DMS53 treated with DMSO at 0.1 percent for 48 hours (cell line): Measurements from ENCODE around the gene HOXC6.
"Not testable (repeated sequence)": the region's sequence is repeated elsewhere in the genome, so short reads cannot be mapped to it uniquely, and the experiment has no call there.

ENCODE experiments used
- DNase-seq: peaks from one replicate; lab custom pipeline; 2025; ENCODE audit not compliant: unreplicated experiment; lab: John Stamatoyannopoulos, UW

The HOXC6 gene

DNA sequence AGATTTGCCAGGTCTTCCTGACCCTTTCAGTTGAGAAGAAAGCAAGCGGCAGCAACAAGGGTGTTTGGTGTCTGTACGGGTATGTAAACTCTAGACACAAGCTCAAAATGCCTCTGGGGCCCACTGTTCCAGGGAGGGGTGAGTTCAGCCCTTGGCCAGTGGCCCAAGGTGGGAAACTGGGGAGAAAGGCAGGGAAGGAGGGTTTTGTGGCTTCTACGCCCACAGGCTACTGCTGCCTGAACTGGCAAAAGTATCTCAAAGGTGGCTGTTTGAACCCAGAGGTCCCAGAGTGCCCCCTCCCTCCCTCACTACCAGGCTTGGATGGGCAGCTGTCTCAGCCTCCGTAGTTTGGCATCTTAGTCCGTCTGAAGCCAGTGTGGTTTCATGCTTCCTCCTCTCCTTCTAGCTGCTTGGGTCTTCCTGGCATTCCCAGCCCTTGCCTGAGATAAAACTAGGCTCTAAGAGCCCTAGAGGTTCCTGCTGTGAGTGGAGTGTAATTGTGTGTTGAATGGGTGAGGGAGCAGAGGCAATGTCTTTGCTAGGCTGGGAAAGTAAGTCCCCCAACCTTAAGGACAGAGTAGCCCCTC is 10.1 kb downstream of the HOXC6 start:
- DNase-seq = no peak

- no peak for DNase-seq
Observed at GRCh38 chr12:54038871-54039414, 10.7 kb downstream of the HOXC6 start.

GRCh38 chr12:54039417-54040147 is 11.3 kb downstream of the HOXC6 start:
- no peak for DNase-seq

GRCh38 chr12:54040148-54040494 is 11.9 kb downstream of the HOXC6 start:
- no peak for DNase-seq

- DNase-seq = no peak
Observed at GRCh38 chr12:54040648-54041047, 12.4 kb downstream of the HOXC6 start.

DNA sequence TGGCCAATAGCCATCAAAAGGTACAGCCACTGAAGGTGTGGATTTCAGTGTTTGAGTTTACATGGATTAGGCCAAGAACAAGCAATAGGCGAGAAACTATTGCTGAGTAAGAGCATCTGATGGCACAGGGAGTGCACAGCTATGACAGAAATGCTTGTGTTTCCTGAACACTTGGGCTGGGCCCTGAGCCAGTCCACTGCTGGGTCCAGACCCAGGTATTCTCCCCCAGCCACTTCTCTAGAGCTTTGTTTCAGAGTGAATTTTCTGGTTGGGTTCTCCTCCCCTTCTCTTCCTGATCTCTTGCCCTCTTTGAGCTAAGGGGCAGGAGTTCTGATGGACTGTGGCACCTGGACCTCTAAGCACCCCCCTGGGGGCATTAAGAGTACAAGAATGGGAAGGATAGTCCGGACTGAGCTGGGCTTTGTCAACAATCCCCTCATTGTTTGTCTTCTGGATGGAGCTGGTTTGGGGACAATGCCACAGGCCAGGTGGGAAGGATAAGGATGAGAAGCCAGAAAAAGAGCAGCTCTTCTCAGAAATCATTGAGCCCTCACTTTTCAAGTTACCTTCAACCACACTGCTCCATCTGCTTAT is 13.0 kb downstream of the HOXC6 start:
- DNase-seq = no peak

- DNase-seq = not testable (repeated sequence)
Observed at GRCh38 chr12:54042033-54042432, 13.8 kb downstream of the HOXC6 start.

DNA sequence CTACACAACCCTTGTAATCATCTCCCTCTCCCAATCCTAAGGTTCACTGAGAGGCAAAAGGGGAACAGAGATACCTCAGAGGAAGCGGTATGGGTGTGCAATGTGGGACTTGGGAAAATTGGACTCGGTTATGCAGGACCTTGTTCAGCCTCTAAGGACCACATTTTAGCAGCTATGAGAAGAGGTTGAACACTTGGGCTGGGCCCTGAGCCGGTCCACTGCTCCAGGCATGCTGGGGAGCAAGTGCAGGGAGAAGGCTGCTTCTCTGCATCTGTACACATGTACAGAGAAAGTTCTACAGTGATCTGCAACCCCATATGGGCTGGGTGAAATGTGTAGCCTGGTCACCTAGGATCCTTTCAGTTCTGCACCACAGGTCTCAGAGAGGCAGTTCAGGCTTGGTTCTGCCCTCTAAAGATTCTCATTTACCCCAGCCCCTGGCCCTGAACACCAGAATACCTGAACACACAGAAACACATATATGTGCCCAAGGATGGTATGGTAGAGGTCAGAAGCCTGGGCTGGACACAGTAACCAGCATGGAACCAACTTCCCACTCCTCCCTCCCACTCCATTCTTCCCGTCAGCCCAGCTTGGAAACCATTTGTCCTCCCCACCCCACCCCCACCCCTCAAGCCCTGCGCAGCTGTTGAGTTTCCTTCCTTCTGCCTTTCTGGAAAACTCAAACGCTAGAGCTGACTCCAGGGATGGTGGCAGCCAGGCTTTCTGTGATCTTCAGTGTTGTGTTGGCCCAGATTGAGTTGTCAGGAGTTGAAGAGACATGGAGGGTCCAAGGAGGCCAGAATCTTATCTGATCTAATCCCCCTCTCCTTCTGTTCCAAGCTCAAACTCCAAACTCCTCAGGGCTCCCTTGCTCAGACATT is 15.0 kb downstream of the HOXC6 start:
- no peak for DNase-seq

- DNase-seq = no peak
Observed at GRCh38 chr12:54044425-54045103, 16.3 kb downstream of the HOXC6 start.

- no peak for DNase-seq
Observed at GRCh38 chr12:54045401-54045800, 17.2 kb downstream of the HOXC6 start.

DNA sequence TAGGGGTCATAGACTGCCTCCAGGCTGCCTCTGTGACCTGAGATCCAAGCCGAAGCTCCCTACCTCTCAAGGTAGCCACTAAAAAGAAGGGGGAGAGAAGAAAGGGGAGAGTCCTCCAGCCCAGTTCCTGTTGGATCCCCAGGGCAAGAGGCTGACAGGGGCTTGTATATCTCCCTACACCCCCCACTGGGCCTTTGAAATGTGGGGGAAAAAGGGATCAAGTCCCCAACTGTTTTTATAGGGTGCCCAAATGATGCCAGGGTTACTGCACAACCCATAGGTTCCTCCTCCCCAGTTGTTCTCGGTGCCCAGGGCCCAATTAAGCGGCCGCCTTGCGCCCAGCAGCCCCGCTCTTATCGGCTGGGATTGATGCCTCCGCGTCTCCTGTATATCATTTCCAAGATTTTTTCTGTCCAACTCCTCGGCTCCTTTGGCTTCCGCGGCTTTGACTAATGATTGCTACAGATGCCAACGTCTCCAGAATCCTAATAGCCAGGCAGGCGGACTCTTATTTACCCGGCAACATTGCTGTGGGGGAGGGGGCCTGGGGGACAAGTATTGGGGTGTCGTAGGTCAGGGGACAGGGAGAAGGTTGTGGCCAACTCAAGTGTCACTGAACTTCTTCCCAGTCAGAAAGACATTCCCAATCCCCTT is 17.8 kb downstream of the HOXC6 start:
- no peak for DNase-seq

DNA sequence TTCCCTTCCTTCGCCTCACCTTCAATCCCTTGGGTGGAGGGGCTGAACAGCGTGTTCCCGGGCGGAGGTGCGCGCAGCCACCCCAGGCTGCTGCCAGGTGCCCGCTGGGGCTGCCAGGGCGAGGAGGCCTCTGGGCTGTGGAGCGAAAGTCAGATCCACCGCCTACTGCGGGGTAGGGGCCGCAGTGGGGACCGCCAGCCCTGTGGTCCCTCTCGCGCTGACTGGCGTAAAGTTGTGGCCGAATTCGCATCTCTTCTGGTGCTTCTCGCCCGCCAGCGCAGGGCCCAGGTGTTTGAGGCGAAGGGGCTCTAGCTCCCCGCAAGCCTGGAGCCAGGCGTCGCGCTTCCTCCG is 18.5 kb downstream of the HOXC6 start:
- DNase-seq = no peak

DNA sequence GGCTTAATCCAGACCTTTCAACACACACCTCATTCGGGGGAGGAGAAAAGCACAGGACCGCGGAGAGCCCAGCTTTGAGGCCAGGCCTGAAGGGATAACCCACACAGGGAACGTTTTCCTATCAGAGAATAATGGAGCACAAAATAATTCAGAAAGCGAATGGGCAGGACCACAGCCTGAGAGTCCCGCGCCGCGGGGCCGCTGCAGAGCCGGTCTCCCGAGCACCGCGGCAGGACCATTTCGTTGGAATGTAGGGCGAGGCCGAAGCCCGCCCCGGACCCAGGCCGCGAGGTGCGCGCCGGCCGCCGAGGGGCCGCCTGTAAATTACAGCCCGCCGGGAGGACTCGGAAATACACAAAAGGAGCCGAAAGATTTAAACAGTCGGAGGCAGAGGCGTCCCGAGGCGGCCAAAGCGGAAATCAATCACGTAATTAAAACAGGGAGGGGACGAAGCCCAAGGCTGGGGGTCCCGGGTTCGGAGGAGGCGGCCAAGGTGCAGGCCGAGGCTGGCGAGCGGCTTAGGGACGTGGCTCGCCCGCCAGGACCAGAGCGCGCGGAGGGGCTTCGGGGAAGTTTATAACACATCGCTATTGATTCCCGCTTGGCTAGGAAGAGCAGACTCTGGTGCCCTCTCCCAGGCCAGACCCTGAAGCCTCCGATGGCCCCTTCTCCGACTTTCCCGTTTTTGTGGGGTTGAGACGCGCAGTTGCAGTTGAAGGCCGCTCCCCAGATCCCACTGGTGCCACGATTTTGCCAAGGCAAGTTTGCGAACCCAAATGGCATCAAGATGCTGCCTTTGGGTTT is 19.1 kb downstream of the HOXC6 start:
- DNase-seq = no peak

- DNase-seq = no peak
Observed at GRCh38 chr12:54047964-54048303, 19.7 kb downstream of the HOXC6 start.

DNA sequence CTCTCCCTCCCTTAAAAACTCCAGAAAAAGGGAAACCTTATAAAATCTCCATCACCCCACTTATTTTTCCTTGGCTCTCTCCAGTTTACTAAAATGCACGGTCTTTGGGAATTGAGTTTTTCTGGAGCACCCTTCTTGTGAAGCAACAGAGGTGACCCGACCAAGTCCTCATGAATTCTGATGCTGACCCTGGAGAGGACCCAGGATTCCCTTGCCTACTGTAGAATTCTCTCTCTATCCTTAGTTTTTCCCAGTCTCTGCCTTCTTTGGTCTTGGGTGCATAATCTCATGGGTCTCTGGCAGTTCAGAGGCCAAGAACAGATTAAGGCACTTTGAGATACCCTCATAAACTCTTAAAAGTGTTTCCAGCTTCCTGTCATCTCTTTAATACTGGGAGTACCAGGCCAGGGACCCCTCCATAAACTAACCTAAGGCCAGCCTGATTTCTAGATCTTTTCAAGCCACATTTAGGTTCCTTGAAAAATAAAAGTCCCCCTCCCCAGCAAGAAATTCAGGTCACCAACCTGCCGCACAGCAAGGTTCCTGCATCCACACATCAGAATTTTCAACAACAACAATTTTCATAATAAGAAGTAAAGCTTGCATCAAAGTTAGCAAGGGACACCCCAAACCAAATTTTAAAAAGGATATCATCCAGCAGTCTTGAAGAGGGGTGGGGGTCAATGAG is 20.3 kb downstream of the HOXC6 start:
- DNase-seq = no peak

DNA sequence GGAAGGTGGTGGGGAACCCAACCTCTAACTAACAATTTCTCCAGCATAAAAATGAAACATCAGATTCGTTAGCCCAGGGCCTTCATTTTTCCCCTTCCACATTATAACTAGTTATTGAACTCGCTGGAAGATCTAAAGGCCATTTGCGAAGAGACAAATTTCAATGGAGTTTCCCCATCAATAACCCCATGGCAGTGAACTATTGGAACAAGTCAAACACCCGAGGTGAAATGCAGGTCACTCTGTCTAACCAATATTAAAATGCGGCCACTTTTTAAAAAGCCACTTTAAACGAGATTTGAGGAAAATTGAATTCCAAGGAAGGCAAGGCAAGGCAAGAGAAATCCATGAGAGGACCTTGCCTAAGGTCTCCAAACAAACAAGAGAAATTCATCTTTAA is 20.9 kb downstream of the HOXC6 start:
- no peak for DNase-seq

DNA sequence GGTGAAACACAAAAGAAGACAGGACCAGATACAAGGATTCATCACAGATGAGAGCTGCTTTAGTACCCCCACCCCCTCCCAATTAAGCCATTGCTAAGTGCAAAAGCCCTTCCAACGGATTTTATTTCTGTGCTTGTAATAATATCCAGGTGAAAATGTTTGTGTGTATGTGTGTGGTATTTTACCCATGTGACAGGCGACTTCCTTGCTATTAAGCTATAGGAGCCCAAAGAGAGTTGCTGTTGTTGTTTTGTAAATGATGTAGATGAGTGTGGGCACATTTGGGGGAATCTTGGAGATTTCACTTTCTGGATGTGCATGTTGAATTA is 22.2 kb downstream of the HOXC6 start:
- no peak for DNase-seq

GRCh38 chr12:54051026-54051842 is 23.0 kb downstream of the HOXC6 start:
- no peak for DNase-seq
